IMR-90 (cell line): ENCODE measurements around the gene FAM209A. TPM values are rescaled to one million over a fixed set of nuclear protein-coding genes. Genes with fewer than 3 reads are reported as not detected.

Source experiments
- ATAC-seq: fragments of 200-7000 bp; cut with Tn5 transposase; 2 replicates; pipeline ENCODE4 v1.9.1; 2020; ENCODE audit warnings: low read depth, mild to moderate bottlenecking, moderate library complexity
- BruUV-seq: library from RNA; stranded (reverse); fragments of 400-500 nt; replicated peaks from 2 replicates; lab custom pipeline; 2021; lab: Mats Ljungman, UMichigan
- CTCF ChIA-PET: fragments of 300-600 bp; formaldehyde crosslinking; extraction: SDS; loops from one replicate; lab custom pipeline; 2021; ENCODE audit warnings: antibody characterized with exemption; lab: Yijun Ruan, JAX
- POLR2A ChIA-PET: fragments of 300-600 bp; sonication (Branson Sonifier 250); formaldehyde crosslinking; loops from one replicate; lab custom pipeline; 2022; ENCODE audit warnings: antibody characterized with exemption; ENCODE audit not compliant: unreplicated experiment; lab: Charles Lee
- DNase-seq: peaks from one replicate; pipeline ENCODE4 v3.0.0; 2013
- H2AFZ ChIP-seq: replicated peaks from 2 replicates; pipeline ENCODE3; 2013; ENCODE audit warnings: low read length, mild to moderate bottlenecking; ENCODE audit not compliant: poor library complexity
- H2AK5ac ChIP-seq: 2 replicates; pipeline ENCODE4 v1.6.1; 2013; ENCODE audit warnings: low read depth, low read length, inconsistent platforms
- H2AK9ac ChIP-seq: replicated peaks from 2 replicates; pipeline ENCODE3; 2013; ENCODE audit warnings: mild to moderate bottlenecking, low read depth, low read length, moderate library complexity; ENCODE audit not compliant: poor library complexity
- H2BK120ac ChIP-seq: 2 replicates; pipeline ENCODE4 v1.6.1; 2013; ENCODE audit warnings: low read depth, low read length, inconsistent platforms
- H2BK15ac ChIP-seq: 3 replicates; pipeline ENCODE4 v1.6.1; 2013; ENCODE audit warnings: low read depth, low read length, inconsistent platforms
- H2BK20ac ChIP-seq: 2 replicates; pipeline ENCODE4 v1.6.1; 2013; ENCODE audit warnings: low read depth, mild to moderate bottlenecking, inconsistent platforms, low read length, moderate library complexity
- H2BK5ac ChIP-seq: 2 replicates; pipeline ENCODE4 v1.6.1; 2013; ENCODE audit warnings: mild to moderate bottlenecking, low read depth, low read length, inconsistent platforms; ENCODE audit not compliant: poor library complexity, severe bottlenecking
- H3K14ac ChIP-seq: replicated peaks from 2 replicates; pipeline ENCODE4 v1.6.1; 2013; ENCODE audit warnings: low read depth, low read length, inconsistent platforms
- H3K18ac ChIP-seq: 2 replicates; pipeline ENCODE4 v1.6.1; 2013; ENCODE audit warnings: low read depth, low read length, control low read depth
- H3K23ac ChIP-seq: 2 replicates; pipeline ENCODE4 v1.6.1; 2013; ENCODE audit warnings: low read depth, low read length, inconsistent platforms
- H3K27ac ChIP-seq: 2 replicates; pipeline ENCODE4 v1.5.1; 2013; ENCODE audit warnings: mild to moderate bottlenecking, control low read depth, low read length; ENCODE audit not compliant: insufficient read depth
- H3K27me3 ChIP-seq: 2 replicates; pipeline ENCODE4 v1.6.1; 2013; ENCODE audit warnings: low read length; ENCODE audit not compliant: control insufficient read depth, insufficient read depth
- H3K36me3 ChIP-seq: 2 replicates; pipeline ENCODE4 v1.6.1; 2013; ENCODE audit warnings: low read length, mixed read lengths; ENCODE audit not compliant: control insufficient read depth, insufficient read depth
- H3K4ac ChIP-seq: 2 replicates; pipeline ENCODE4 v1.6.1; 2013; ENCODE audit warnings: low read depth, low read length, inconsistent platforms
- H3K4me1 ChIP-seq: 2 replicates; pipeline ENCODE4 v1.6.1; 2013; ENCODE audit warnings: low read length, mixed read lengths; ENCODE audit not compliant: control insufficient read depth, insufficient read depth
- H3K4me2 ChIP-seq: 2 replicates; pipeline ENCODE4 v1.6.1; 2013; ENCODE audit warnings: low read depth, mild to moderate bottlenecking, control low read depth, low read length, moderate library complexity
- H3K4me3 ChIP-seq: 2 replicates; pipeline ENCODE4 v1.5.1; 2013; ENCODE audit warnings: low read depth, mild to moderate bottlenecking, control low read depth, low read length, moderate library complexity; ENCODE audit not compliant: insufficient read depth
- H3K56ac ChIP-seq: 2 replicates; pipeline ENCODE4 v1.6.1; 2013; ENCODE audit warnings: low read length, inconsistent platforms; ENCODE audit not compliant: insufficient read depth; ENCODE audit errors: extremely low read depth
- H3K79me1 ChIP-seq, 2 experiments: 2 replicates each; pipeline ENCODE4 v1.6.1; 2013; ENCODE audit warnings: low read length in 2 of 2, inconsistent platforms in 1 of 2, low read depth in 1 of 2
- H3K9ac ChIP-seq: 2 replicates; pipeline ENCODE4 v1.6.1; 2013; ENCODE audit warnings: low read depth, low read length, control low read depth
- H3K9me1 ChIP-seq: 2 replicates; pipeline ENCODE4 v1.6.1; 2013; ENCODE audit warnings: low read length, inconsistent platforms; ENCODE audit not compliant: insufficient read depth
- H3K9me3 ChIP-seq: 2 replicates; pipeline ENCODE4 v1.6.1; 2013; ENCODE audit warnings: low read length; ENCODE audit not compliant: control insufficient read depth, insufficient read depth
- H4K20me1 ChIP-seq: 2 replicates; pipeline ENCODE4 v1.6.1; 2013; ENCODE audit warnings: low read length, inconsistent platforms; ENCODE audit not compliant: insufficient read depth
- H4K5ac ChIP-seq: 2 replicates; pipeline ENCODE4 v1.6.1; 2013; ENCODE audit warnings: mild to moderate bottlenecking, low read depth, low read length, control low read depth
- H4K8ac ChIP-seq, 2 experiments: 2 replicates each; pipeline ENCODE4 v1.6.1; 2013; ENCODE audit warnings: low read depth in 2 of 2, low read length in 2 of 2, control low read depth in 1 of 2, inconsistent platforms in 1 of 2
- H4K91ac ChIP-seq: 2 replicates; pipeline ENCODE4 v1.6.1; 2013; ENCODE audit warnings: low read depth, low read length, inconsistent platforms; ENCODE audit not compliant: insufficient read depth
- BHLHE40 ChIP-seq: fragments of 150-350 bp; IDR thresholded peaks from 2 replicates; pipeline ENCODE4 v1.6.1; 2016; ENCODE audit warnings: mild to moderate bottlenecking, low read depth, low read length
- FOS ChIP-seq: fragments of 150-350 bp; IDR thresholded peaks from 2 replicates; pipeline ENCODE4 v1.6.1; 2016; ENCODE audit warnings: low read depth, low read length
- MAFK ChIP-seq: IDR thresholded peaks from 2 replicates; pipeline ENCODE4 v1.6.1; 2012; ENCODE audit warnings: low read depth, low read length, improper control_type of control experiment
- MAZ ChIP-seq: IDR thresholded peaks from 2 replicates; pipeline ENCODE4 v1.6.1; 2012; ENCODE audit warnings: low read depth, mild to moderate bottlenecking, low read length, improper control_type of control experiment, moderate library complexity, borderline replicate concordance
- MXI1 ChIP-seq: IDR thresholded peaks from 2 replicates; pipeline ENCODE4 v1.6.1; 2012; ENCODE audit warnings: low read depth, mild to moderate bottlenecking, low read length, moderate library complexity, borderline replicate concordance
- POLR2A ChIP-seq: IDR thresholded peaks from 2 replicates; pipeline ENCODE4 v1.6.1; 2012; ENCODE audit warnings: mild to moderate bottlenecking, low read depth, low read length
- RCOR1 ChIP-seq: IDR thresholded peaks from 2 replicates; pipeline ENCODE4 v1.6.1; 2012; ENCODE audit warnings: mild to moderate bottlenecking, low read length, improper control_type of control experiment; ENCODE audit not compliant: insufficient replicate concordance
- WGBS, 2 experiments: methylation state at CpG; one replicate each; pipeline versions ENCODE4 v1.1.5 to v1.1.7; 2013; ENCODE audit warnings: missing lambda C conversion rate in 2 of 2; ENCODE audit not compliant: insufficient read length in 1 of 2; ENCODE audit errors: extremely low coverage in 2 of 2; 5-methylcytosine and 5-hydroxymethylcytosine counted together
- dilution Hi-C: fragments of 300-500 bp; cut with HindIII; formaldehyde crosslinking; loops from one replicate; pipeline ENCODE4 v1.14.3; 2018; ENCODE audit warnings: low sequenced_read_pairs; ENCODE audit not compliant: unreplicated experiment
- in situ Hi-C: fragments of 300-500 bp; cut with MboI; formaldehyde crosslinking; loops from 3 replicates; pipeline ENCODE4 v1.14.3; 2019; ENCODE audit warnings: low sequenced_read_pairs, inconsistent platforms, mixed read lengths
- intact Hi-C: fragments of 100-400 bp; cut with micrococcal nuclease; formaldehyde crosslinking; loops from 2 replicates; pipeline ENCODE4 v1.10.0; 2022
- polyA plus RNA-seq, 3 experiments: library from polyadenylated mRNA; depleted of rRNA; stranded (reverse); fragments of >200 nt; gene quantifications; 2 replicates each; pipeline ENCODE4 v1.2.3, GENCODE V29; 2012; ENCODE audit warnings: low replicate concordance in 1 of 3
- total RNA-seq: library from RNA; depleted of rRNA; stranded (reverse); fragments of >200 nt; gene quantifications from 2 replicates; pipeline ENCODE4 v1.2.3, GENCODE V29; 2012
- TF ChIP-seq, protein P1 (sequence below): fragments of 150-350 bp; IDR thresholded peaks from 2 replicates; pipeline ENCODE4 v1.6.1; 2017; ENCODE audit warnings: mild to moderate bottlenecking, antibody characterized with exemption, low read length, low read depth
- TF ChIP-seq, protein P2 (sequence below): fragments of 150-350 bp; IDR thresholded peaks from 2 replicates; pipeline ENCODE4 v1.6.1; 2016; ENCODE audit warnings: low read depth, mild to moderate bottlenecking, low read length, moderate library complexity, borderline replicate concordance

Gene FAM209A
- total and polyA plus RNA-seq, 2 of the 4 experiments (the other 2 are of a cell fraction) = 0.18 to 0.22 TPM

DNA sequence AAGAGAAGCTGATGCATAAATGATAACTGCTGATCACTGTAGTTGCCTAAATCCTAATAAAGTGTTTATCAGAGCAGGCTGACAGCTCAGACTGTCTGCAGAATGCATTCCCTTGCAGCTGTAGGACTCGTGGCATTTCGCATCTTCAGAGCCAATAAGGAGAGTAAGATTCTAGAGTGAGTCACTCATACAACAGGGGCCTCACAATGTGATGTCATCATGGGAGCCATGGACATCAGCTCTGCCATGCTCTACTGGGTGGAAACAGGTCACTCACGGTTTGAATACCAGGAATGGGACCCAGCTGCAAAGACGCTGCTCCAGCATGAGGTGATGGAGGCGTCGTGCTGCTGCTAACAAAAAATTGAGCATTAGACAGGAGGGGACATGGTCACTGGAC, 15.9 kb downstream of the FAM209A start:
- dilution Hi-C loops (no loop called here), intact Hi-C loops (no loop called here), in situ Hi-C loops (no loop called here)
- H2AK9ac ChIP-seq = no peak overlapping the region
- DNase-seq (peak; percentile 24), ATAC-seq (peak; percentile 44; the same call in 1 of the 2 replicates)
- no peaks in the 10 kb centered on the region for H3K9me3 ChIP-seq
- no peak overlapping the region for H2AK5ac ChIP-seq
- H4K91ac ChIP-seq = no peak overlapping the region
- no peaks in the 10 kb centered on the region for H3K79me1 ChIP-seq
- H3K4me3 ChIP-seq = no peak overlapping the region
- H3K27me3 ChIP-seq = peaks cover 3% of the 10 kb centered on the region; the same call in 1 of the 2 replicates
- H3K23ac ChIP-seq = no peak overlapping the region
- H3K27ac ChIP-seq = no peak overlapping the region
- no TSS peak for BruUV-seq
- H4K8ac ChIP-seq = no peak overlapping the region
- H3K9me1 ChIP-seq = no peaks in the 10 kb centered on the region; the same call in 1 of the 2 replicates
- no peak overlapping the region for H4K5ac ChIP-seq
- no peak overlapping the region for H2BK120ac ChIP-seq
- no peak overlapping the region for H2AFZ ChIP-seq
- no peak overlapping the region for H2BK20ac ChIP-seq
- no peak for TF ChIP-seq BHLHE40
- no peak for TF ChIP-seq MXI1
- no peak for TF ChIP-seq FOS
- no peak for TF ChIP-seq POLR2A
- no peak for TF ChIP-seq MAFK
- TF ChIP-seq MAZ = no peak
- TF ChIP-seq RCOR1 = no peak
- TF ChIP-seq, protein P1, sequence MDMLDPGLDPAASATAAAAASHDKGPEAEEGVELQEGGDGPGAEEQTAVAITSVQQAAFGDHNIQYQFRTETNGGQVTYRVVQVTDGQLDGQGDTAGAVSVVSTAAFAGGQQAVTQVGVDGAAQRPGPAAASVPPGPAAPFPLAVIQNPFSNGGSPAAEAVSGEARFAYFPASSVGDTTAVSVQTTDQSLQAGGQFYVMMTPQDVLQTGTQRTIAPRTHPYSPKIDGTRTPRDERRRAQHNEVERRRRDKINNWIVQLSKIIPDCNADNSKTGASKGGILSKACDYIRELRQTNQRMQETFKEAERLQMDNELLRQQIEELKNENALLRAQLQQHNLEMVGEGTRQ = no peak
- TF ChIP-seq, protein P2, sequence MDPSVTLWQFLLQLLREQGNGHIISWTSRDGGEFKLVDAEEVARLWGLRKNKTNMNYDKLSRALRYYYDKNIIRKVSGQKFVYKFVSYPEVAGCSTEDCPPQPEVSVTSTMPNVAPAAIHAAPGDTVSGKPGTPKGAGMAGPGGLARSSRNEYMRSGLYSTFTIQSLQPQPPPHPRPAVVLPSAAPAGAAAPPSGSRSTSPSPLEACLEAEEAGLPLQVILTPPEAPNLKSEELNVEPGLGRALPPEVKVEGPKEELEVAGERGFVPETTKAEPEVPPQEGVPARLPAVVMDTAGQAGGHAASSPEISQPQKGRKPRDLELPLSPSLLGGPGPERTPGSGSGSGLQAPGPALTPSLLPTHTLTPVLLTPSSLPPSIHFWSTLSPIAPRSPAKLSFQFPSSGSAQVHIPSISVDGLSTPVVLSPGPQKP = no peak
- H3K18ac ChIP-seq = no peak overlapping the region
- WGBS, 2 experiments = no CpG with 5 or more reads among the region's 6 CpGs
- no peaks in the 10 kb centered on the region for H4K20me1 ChIP-seq
- H2BK5ac ChIP-seq = no peak overlapping the region
- no peak overlapping the region for H3K14ac ChIP-seq
- no peak overlapping the region for H3K4ac ChIP-seq
- no peak overlapping the region for H3K4me2 ChIP-seq
- CTCF ChIA-PET = no interaction called here
- no peak overlapping the region for H2BK15ac ChIP-seq
- H3K56ac ChIP-seq = no peak overlapping the region
- no peaks in the 10 kb centered on the region for H3K4me1 ChIP-seq
- POLR2A ChIA-PET = no interaction called here
- H3K36me3 ChIP-seq = no peaks in the 10 kb centered on the region
- no peak overlapping the region for H3K9ac ChIP-seq
